Middle frontal gyrus (tissue), 1 donor: ENCODE results near the gene CA11.
"Not testable (repeated sequence)": the region's sequence is repeated elsewhere in the genome, so short reads cannot be mapped to it uniquely, and the experiment has no call there.

ENCODE experiments used
- DNase-seq: peaks from one replicate; pipeline ENCODE4 v3.0.0-alpha.2; 2015; ENCODE audit warnings: low spot score; ENCODE audit errors: extremely low spot score

CA11 gene

DNA sequence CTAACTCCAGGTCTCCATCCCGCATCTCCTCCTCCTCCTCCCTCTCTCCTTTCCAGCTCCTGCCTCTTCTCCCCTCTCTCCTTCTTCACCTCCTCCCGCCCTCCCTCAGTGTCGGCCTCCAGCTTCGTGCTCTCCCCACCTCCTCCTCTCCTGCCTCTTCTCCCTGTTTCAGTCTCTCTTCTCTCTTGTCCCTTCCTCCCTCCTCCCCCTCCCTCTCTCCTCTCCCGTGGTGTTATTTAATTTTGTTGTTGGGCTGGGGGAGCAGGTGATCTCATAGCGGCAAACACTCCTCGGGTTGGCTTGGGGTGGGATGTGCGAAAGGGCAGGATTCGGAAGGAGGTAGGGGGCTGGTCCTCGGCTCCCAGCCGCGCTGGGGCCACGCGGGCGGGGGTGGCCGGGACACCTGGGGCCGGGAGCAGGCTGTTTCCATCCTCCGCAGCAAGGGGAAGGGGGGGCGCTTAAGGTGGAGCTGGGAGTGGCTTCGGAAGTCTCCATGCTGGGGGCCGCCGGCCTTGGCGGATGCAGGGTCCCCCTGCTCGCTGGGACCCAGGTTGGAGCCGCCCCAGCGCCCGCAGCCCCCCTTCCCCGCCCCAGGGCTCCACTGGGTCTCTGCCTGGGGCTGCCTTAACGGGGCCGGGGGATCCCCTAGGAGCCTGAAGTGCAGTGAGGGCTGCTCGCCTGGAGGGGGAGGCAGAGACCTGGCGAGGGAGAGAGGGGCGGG lies at the start of gene CA11:
TSS of gene CA11 (minus strand) at position 187 of the 721 bp plus-strand sequence. CDS start 555 bp downstream, outside the sequence.
- peak; percentile 80 for DNase-seq

DNA sequence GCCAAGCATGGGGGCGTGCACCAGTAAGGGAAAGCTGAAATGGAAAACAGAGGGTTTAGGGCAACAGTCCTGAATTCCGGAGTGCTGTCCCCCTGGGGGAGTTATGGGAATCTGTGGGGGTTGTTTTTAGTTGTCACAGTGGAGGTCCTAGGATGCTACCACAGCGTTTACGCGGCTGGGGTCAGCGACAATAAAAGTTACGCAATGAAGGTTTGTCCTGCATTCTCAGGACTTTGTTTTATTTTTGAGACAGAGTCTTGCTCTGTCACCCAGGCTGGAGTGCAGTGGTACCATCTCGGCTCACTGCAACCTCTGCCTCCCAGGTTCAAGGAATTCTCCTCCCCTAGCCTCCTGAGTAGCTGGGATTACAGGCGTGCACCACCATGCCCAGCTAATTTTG lies 47.6 kb upstream of the CA11 start:
- not testable (repeated sequence) for DNase-seq

DNA sequence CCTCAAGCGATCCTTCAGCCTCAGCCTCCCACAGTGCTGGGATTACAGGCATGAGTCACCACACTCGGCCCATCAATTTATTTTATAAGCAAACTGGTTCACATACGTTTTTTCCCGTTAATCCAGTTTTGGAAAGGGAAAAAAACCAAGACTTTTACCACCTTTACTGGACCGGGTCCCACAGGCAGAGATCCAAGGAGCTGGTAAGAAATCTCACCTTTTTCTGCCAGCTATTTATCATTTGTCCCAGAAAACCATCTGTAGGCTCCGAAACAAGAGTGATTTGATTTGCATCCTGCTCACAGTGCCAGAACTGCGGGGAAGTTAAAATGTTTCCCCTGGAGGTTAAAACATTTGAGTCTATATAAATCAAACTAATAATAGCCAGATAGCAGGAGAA lies 43.5 kb upstream of the CA11 start:
- DNase-seq: no peak

DNA sequence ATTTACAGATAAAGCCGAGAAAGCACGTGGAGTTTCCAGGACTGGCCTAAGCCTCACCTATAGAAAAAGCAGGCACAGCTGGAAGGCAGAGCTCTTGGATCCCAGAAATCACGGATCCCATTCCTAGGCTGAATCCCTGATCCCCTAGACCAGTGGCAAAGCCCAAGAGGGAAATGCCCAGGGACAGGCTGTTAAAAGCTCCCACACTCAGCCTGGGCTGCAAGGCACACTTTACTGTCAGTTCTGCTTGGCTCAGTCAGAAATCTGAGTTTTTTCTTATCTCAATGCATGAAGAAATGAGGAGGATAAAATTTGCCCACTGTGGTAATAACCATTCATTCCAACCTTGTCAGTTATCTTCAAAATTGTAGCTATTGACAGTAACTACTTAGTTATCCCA lies 41.8 kb upstream of the CA11 start:
- DNase-seq: no peak

DNA sequence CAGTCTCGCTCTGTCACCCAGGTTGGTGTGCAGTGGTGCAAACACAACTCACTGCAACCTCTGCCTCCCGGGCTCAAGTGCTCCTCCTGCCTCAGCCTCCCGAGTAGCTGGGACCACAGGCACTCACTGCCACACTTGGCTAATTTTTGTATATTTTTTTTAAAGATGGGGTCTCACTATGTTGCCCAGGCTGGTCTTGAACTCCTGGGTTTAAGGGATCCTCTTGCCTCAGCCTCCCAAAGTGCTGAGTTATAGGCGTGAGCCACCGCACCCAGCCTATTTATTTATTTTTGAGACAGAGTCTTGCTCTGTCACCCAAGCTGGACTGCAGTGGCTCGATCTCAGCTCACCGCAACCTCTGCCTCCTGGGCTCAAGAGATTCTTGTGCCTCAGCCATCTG lies 40.6 kb upstream of the CA11 start:
- DNase-seq: not testable (repeated sequence)

DNA sequence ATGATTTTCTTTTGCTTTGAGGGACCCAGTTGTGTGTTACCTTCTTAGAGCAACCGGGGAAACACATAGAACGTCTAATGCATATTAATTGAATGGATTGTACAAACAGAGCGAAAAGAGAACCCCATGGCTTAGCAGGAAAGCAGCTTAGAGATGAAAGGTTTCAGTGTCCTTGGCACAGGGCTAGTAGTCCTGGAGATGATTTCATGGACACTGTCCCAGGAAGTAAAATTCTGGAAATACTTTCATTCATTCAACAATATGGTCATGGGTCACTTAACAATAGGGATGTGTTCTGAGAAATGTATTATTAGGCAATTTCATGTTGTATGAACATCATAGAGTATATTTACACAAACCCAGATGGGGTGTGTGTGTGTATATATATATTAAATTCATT lies 40.1 kb upstream of the CA11 start:
- DNase-seq: no peak

DNA sequence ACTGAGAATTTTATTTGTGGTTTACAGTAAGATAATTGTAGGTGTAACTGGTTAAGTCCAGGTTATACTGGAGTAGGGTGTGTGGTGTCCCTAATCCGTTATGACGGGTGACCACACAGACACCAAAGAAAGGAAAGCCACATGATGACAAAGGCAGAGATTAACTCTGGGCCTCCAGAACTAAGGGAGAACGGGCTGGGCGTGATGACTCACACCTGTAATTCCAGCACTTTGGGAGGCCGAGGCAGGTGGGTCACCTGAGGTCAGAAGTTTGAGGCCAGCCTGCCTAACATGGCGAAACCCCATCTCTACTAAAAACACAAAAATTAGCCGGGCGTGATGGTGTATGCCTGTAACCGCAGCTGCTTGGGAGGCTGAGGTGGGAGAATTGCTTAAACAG lies 39.6 kb upstream of the CA11 start:
- DNase-seq: no peak

DNA sequence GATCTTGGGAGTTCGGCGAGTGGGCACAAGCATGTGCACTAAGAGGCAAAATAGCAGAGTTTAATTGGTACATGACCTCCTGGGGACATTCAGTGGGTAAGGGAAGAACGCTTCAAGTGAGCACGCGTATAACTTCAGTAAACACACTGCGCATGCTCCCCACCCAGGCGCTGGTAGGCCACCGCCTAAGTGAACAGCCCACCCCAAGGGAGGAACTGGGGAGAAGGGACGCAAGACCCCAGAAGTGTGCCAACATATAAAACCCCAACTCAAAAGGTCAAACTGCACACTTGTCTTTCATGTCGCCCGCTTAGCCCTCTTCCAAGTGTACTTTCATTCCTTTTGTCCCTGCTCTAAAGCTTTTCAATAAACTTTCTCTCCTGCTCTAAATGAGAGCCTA lies 37.4 kb upstream of the CA11 start:
- peak; percentile 33 for DNase-seq

DNA sequence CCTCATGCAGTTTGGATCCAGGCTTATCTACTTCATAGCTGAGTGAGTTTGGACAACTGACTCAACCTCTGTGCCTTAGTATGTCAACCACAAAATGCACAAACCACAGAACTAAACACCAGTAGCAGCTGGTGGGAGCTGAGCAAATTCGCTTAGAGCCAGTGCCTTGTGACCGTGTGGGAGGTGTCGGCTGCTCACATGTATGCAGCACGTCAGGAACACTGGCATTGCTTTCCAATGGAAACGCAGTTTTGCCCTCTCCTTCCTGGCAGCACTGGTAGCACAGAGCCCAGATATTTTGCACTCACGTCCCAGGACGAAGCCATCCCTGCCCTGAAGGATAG lies 35.1 kb upstream of the CA11 start:
- peak; percentile 35 for DNase-seq

DNA sequence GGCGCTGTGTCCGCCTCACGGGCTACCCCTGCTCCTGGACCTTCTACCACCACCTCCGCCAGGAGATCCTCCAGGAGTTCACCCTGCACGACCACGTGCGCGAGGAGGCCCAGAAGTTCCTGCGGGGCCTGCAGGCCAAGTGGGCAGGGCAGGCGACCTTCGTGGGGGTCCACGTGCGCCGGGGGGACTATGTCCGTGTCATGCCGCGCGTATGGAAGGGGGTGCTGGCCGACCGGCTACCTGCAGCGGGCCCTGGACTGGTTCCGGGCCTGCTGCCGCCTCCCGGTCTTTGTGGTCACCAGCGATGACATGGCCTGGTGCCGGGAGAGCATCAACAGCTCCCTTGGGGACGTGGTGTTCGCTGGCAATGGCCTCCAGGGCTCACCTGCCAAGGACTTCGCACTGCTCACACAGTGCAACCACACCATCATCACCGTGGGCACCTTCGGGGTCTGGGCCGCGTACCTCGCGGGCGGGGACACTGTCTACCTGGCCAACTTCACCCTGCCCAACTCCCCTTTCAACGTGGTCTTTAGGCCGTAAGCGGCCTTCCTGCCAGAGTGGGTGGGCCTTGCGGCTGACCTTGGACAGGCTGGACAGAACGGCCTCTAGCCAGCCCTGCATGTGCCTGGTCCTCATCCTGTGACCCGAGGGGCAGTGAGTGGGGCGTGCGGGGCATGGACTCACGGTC lies 34.6 kb upstream of the CA11 start:
- no peak for DNase-seq

DNA sequence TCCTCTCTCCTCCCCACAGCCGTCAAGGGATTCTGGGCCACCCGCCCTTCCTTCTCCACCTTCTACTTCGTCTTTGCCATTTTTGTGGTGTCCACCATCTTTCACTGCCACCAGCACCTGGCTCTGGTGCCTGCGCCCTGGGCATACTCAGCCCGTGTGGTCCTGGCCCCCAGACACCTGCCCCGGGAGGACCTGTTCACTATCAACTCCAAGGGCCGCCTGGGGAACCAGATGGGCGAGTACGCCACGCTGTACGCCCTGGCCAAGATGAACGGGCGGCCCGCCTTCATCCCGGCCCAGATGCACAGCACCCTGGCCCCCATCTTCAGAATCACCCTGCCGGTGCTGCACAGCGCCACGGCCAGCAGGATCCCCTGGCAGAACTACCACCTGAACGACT lies 34.0 kb upstream of the CA11 start:
- DNase-seq: not testable (repeated sequence)

DNA sequence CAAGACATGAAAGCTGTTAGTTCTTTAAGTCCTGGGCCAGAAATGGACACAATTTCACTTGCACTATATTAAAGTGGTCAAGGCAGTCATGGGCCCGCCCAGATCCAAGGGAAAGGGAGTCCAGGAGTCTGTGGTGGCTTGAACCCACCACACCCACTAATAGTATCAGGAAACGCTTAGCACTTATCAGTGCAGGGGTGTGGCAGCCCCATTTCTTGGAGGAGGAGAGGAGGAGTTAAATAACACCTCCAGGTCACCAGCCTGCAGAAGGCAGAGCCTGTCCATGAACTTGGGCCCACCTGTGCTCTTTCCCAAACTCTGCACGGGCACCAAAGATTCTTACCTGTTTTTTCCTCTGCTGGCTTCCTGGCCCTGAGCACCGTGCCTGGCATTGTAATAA lies 32.2 kb upstream of the CA11 start:
- DNase-seq: no peak

DNA sequence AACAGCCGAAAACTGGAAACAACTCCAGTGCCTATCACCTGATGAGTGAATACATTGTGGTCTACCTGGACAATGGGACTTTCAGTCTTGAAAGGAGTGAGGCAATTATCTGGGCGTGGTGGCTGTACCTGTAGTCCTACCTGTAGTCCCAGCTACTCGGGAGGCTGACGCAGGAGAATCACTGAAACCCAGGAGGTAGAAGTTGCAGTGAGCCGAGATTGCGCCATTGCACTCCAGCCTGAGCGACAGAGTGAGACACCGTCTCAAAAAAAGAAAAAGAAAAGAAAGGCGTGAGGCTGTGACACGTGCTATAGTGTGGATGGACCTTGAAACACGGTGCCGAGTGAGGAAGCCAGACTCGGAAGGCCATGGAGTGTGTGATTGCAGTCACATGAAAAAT lies 30.9 kb upstream of the CA11 start:
- no peak for DNase-seq

DNA sequence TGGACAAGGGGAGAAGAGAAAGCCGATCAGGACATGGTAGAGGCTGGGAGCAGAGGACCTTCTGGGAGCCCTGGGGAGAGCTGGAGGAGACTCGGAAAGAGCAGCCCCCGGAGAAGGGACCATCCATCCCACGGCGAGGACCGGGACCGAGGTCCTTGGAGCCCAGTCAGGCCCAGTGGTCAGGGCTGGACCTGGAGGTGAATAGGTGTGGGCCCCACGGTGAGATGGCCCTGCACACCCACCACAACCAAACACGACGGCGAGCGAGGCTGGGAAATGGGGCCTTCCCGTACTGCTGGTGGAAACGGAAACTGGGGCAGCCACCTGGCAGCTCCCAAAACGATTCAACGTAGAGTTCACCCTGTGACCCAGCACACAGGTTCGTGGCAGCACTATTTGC lies 30.5 kb upstream of the CA11 start:
- DNase-seq: no peak

DNA sequence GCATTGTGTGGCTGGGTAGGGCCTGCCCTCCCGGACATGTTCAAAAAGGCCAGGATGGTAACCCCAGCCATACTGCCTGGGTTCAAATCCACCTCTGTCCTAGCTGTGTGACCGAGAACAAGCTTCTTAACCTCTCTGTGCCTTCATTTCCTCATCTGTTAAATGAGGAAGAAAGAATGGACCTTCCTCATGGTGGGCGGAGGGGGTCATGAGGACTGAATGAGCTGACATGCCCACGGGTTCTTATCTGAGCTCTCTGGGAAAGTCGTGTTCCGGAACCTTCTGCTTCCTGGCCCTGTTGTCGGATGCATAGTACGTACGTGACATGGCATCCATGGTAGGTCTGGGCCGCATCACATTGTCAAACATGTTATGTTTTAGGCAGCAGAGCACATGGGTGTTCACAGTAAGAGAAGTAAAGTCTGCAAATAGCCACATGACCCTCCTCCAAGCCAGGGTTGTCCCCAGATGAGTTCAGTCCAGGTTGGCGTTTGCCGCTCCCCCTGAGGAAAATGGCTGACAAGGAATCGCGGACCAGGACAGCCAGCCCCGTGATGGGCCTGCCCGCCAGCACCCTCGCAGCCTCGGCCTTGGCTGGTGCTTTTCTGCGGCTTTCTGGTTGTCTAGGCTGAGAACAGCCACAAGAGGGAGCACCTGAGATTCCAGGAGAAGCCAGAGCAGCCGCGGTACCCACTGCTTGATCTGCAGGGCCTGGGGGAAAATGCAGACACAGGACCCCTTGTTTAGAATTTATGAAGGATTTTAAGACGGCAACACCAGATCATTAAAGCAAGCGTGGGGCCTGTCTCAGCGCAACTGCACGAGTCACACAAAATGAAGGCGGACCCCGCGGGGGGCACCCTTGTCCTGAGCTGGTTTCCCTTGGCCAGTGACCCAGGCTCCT lies 29.2 kb upstream of the CA11 start:
- DNase-seq: peak; percentile 83

DNA sequence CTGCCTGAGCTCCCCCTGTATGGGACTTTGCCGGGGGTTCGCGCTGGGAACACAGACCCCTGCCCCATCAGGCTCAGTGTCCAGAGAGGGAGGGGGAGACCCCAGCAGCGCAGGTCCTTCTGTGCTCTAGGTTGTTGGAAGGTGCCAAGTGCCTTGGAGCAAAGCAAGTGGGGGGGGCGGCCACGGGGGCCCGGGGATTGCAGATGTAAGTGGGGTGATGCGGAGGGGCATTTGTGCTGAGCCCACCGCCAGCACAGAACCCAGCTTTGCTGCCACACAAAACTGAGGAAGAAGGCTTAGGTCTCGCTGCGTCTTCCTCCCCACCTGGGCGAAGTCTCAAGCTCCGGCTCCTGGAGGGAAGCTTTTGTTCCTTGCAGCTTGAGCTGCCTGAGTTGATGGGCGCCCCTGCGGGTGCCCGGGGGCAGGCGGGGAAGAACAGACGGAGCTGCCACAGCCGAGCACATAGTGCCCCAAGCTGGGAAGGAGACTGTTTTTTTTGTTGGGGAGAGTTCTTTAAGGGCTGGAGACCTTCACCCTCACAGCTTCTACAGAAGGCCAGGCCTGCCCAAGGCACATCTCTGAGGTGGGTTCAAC lies 28.3 kb upstream of the CA11 start:
- DNase-seq: no peak

DNA sequence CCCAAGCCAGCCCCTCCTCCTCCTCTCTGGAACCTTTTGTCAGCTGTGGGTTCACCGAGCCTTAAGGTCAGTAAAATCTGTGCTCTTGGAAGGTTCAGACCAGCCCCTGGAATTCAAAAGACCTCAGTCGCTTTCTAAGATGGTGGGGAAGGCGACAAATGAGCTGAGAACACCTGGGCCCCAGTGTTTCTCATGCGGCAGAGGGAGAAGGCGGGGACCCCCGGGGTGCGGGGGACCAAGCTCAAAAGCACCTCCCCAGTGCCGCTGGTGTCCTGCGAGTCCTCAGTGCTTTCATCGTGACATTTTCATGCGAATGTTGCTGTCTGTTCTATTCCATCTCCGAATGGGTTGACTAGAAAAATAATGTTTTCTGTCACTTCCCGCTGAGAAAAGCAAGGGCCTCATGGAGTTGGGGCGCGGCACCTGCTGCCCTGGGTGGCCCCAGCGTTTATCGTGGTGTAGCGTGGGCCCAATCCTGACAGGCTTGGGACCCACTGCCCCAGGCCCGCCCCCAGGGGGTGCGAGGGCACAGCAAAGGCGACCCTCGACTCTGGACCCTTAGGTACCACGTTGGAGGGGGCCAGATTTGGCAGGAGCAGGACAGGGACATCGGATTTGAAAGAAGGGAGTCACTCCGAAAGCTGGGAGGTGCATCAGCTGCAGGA lies 27.6 kb upstream of the CA11 start:
- no peak for DNase-seq

DNA sequence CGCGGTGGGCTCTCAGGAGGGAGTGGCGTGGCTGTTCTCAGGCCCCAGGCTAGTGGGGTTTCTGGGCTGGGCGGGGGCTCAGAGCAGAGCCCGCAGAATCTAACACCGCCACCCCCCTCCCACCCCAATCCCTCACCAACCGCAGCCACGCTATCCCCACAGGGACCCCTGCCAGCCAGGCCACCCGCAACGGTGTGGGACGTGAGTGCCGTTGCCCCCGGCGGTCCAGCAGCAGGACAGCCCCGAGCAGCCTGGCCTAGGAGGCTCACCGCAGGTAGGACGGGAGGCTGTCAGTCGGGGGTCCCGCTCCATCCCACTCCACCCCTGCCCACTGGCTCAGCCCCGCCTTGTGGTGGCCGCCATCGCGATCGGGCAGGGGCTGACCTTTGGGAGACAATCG lies 27.0 kb upstream of the CA11 start, which contains the start of gene NTN5:
TSS of gene NTN5 (minus strand) at position 24 of the 400 bp plus-strand sequence. CDS start 2,031 bp downstream, outside the sequence.
- DNase-seq: no peak

DNA sequence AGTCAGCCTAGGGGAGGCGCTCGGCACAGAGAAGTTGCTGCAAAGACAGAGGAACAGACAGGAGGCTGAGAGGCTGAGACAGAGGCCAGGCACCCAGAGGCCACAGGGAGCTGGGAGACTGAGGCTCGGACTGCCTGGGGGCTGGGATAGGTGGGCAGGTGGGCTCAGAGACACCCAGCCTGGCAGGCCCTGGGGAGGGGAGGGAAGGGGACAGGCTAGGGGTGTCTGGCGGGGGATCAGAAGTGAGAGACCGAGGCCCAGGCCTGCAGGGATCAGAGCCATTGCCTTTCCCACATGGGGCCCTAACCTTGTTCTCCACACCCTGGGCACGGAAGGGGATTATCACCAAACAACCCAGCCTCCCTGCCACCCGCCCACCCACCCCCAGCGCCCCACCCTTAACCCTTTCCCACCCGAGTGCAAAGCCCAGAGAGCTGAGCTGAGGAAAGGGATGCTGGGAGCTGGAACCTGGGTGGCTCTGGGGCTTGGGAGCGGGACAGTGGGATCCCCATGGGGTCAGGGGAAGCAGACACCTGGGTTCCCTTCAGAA lies 25.5 kb upstream of the CA11 start:
- DNase-seq: no peak

DNA sequence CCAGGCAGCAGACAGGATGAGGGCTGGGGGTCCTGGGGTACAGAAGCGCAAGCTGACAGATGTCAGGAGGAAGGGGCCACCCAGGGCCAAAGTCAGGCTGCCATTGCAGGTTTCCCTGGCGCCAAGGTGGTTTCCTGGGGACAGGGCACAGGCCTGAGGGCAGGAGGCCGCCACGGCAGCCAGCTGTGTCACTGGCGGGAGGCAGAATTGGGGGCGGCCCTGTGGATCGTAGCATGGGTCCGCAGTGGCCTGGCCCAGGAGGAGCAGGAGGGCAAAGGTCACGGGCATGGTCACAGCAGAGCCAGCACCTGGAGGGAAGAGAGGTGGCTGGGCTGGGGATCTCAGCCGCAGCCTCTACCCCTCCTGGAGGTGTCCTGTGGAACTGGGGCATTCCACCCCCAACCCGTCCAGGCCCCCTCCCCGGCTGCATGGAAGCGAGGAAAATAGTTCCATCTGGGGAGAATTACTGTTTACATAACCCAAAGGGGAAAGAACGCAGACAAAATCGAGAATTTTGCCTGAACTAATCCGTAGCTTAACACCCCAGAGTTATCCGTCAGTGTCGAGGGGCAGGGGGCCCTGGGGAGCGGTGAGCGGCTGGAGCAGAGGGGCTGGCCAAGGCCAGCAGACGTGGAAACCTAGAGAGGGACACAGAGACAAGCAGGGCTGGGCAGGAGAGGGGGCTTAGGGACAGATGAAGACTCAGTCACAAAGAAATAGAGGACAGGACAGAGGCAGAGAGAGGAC lies 24.9 kb upstream of the CA11 start:
- no peak for DNase-seq
